GM18519 (cell line): Measurements from ENCODE around the gene MTERF4.

ENCODE experiments used
- ATAC-seq: cut with Tn5 transposase; IDR thresholded peaks from one replicate; pipeline ENCODE4 v1.9.1; 2021; ENCODE audit warnings: mild to moderate bottlenecking, moderate library complexity; ENCODE audit not compliant: unreplicated experiment, low FRiP score

MTERF4 gene

GRCh38 chr2:241102239-241102803, at the start of gene MTERF4:
Gene MTERF4 (minus strand): TSS chr2:241102287. CDS start chr2:241102273, 14 bp downstream.
- peak; percentile 59 for ATAC-seq

GRCh38 chr2:241150660-241151530, 48.8 kb upstream of the MTERF4 start:
- no peak for ATAC-seq

GRCh38 chr2:241149925-241150659, 48.0 kb upstream of the MTERF4 start, which contains the start of gene PPP1R7:
Gene PPP1R7 (plus strand): TSS chr2:241150467. CDS start chr2:241150496, 29 bp downstream.
- ATAC-seq = peak; percentile 46

- no peak for ATAC-seq
Observed at GRCh38 chr2:241149675-241149924, 47.5 kb upstream of the MTERF4 start.

- ATAC-seq = peak; percentile 53
Observed at GRCh38 chr2:241148891-241149674, 47.0 kb upstream of the MTERF4 start, which contains the start of gene PASK. Gene PASK (minus strand): TSS chr2:241149472. CDS start chr2:241143032, 6,440 bp downstream.

- ATAC-seq = no peak
Observed at GRCh38 chr2:241148239-241148638, 46.2 kb upstream of the MTERF4 start.

- no peak for ATAC-seq
Observed at GRCh38 chr2:241147336-241147735, 45.2 kb upstream of the MTERF4 start.

GRCh38 chr2:241146286-241146685, 44.2 kb upstream of the MTERF4 start:
- ATAC-seq = no peak

GRCh38 chr2:241142593-241142992, 40.5 kb upstream of the MTERF4 start:
- no peak for ATAC-seq

- ATAC-seq = no peak
Observed at GRCh38 chr2:241142063-241142462, 40.0 kb upstream of the MTERF4 start.

GRCh38 chr2:241141214-241141770, 39.2 kb upstream of the MTERF4 start:
- ATAC-seq = no peak

GRCh38 chr2:241140445-241140840, 38.4 kb upstream of the MTERF4 start:
- no peak for ATAC-seq

- ATAC-seq = no peak
Observed at GRCh38 chr2:241139531-241140444, 37.7 kb upstream of the MTERF4 start.

GRCh38 chr2:241138471-241138870, 36.4 kb upstream of the MTERF4 start:
- no peak for ATAC-seq

GRCh38 chr2:241137276-241138190, 35.4 kb upstream of the MTERF4 start:
- no peak for ATAC-seq

GRCh38 chr2:241136661-241137260, 34.7 kb upstream of the MTERF4 start:
- ATAC-seq = no peak

GRCh38 chr2:241136191-241136590, 34.1 kb upstream of the MTERF4 start:
- no peak for ATAC-seq

- ATAC-seq = no peak
Observed at GRCh38 chr2:241135737-241136136, 33.6 kb upstream of the MTERF4 start.
